Astrocyte (in vitro differentiated cells and primary cell): ENCODE results near the gene STMN1.

ENCODE experiments used
- CTCF ChIP-seq: IDR thresholded peaks from 2 replicates; pipeline ENCODE4 v1.5.1; 2011; ENCODE audit warnings: low read depth, mild to moderate bottlenecking, inconsistent platforms, low read length, moderate library complexity; ENCODE audit not compliant: insufficient read depth
- EZH2 ChIP-seq: IDR thresholded peaks from 2 replicates; pipeline ENCODE4 v1.6.1; 2012; ENCODE audit warnings: mild to moderate bottlenecking, low read length, inconsistent platforms; ENCODE audit not compliant: insufficient read depth

- no peak for TF ChIP-seq EZH2
- no peak for TF ChIP-seq CTCF
Observed at GRCh38 chr1:25917996-25918395, 11.8 kb upstream of the STMN1 start.
